Stimulated activated CD8-positive, alpha-beta memory T cell treated with anti-CD3 and anti-CD28 coated beads, Interleukin-12 subunit alpha, Interleukin-12 subunit beta, amount 100 ng/mL, for 1 hour (primary cell): ENCODE measurements around the gene UBXN7.
"Not testable (repeated sequence)": the region's sequence is repeated elsewhere in the genome, so short reads cannot be mapped to it uniquely, and the experiment has no call there.

Experiments
- DNase-seq: peaks from one replicate; pipeline ENCODE4 v3.0.0-alpha.2; 2020; ENCODE audit warnings: low read depth

UBXN7 gene

GRCh38 chr3:196354132-196354531, 78.1 kb downstream of the UBXN7 start:
- DNase-seq, result no peak

GRCh38 chr3:196351541-196351940, 80.7 kb downstream of the UBXN7 start:
- DNase-seq, result no peak

GRCh38 chr3:196350067-196350466, 82.2 kb downstream of the UBXN7 start:
- no peak for DNase-seq

GRCh38 chr3:196348698-196349097, 83.5 kb downstream of the UBXN7 start:
- no peak for DNase-seq

- DNase-seq, result no peak
These were observed 87.6 kb downstream of the UBXN7 start for GRCh38 chr3:196344663-196345062.

GRCh38 chr3:196343917-196344316, 88.3 kb downstream of the UBXN7 start:
- not testable (repeated sequence) for DNase-seq

- no peak for DNase-seq
These were observed 91.1 kb downstream of the UBXN7 start for GRCh38 chr3:196341137-196341536.

- no peak for DNase-seq
These were observed 91.8 kb downstream of the UBXN7 start for GRCh38 chr3:196340466-196340865.

- DNase-seq, result no peak
These were observed 92.6 kb downstream of the UBXN7 start for GRCh38 chr3:196339493-196340254.

GRCh38 chr3:196339044-196339443, 93.2 kb downstream of the UBXN7 start:
- no peak for DNase-seq

GRCh38 chr3:196336319-196337145, 95.7 kb downstream of the UBXN7 start:
- no peak for DNase-seq

- DNase-seq, result no peak
These were observed 96.7 kb downstream of the UBXN7 start for GRCh38 chr3:196335503-196335948.

GRCh38 chr3:196334982-196335381, 97.2 kb downstream of the UBXN7 start:
- no peak for DNase-seq

GRCh38 chr3:196332168-196332567, 100.1 kb downstream of the UBXN7 start:
- no peak for DNase-seq

GRCh38 chr3:196327405-196327804, 104.8 kb downstream of the UBXN7 start:
- no peak for DNase-seq

- DNase-seq, result no peak
These were observed 105.3 kb downstream of the UBXN7 start for GRCh38 chr3:196326936-196327335.

GRCh38 chr3:196323691-196324090, 108.5 kb downstream of the UBXN7 start:
- DNase-seq, result no peak

GRCh38 chr3:196323016-196323415, 109.2 kb downstream of the UBXN7 start:
- no peak for DNase-seq

GRCh38 chr3:196321162-196321561, 111.1 kb downstream of the UBXN7 start:
- DNase-seq, result no peak

- DNase-seq, result no peak
These were observed 112.1 kb downstream of the UBXN7 start for GRCh38 chr3:196320137-196320536.

- peak; percentile 69 for DNase-seq
These were observed 114.3 kb downstream of the UBXN7 start, which contains the start of gene DYNLT2B for GRCh38 chr3:196317687-196318467. Gene DYNLT2B, minus strand, starts transcription at chr3:196318240. Its CDS starts 88 bp downstream, at chr3:196318152.
